ENCODE data around the gene NELL1.

Gene NELL1

DNA sequence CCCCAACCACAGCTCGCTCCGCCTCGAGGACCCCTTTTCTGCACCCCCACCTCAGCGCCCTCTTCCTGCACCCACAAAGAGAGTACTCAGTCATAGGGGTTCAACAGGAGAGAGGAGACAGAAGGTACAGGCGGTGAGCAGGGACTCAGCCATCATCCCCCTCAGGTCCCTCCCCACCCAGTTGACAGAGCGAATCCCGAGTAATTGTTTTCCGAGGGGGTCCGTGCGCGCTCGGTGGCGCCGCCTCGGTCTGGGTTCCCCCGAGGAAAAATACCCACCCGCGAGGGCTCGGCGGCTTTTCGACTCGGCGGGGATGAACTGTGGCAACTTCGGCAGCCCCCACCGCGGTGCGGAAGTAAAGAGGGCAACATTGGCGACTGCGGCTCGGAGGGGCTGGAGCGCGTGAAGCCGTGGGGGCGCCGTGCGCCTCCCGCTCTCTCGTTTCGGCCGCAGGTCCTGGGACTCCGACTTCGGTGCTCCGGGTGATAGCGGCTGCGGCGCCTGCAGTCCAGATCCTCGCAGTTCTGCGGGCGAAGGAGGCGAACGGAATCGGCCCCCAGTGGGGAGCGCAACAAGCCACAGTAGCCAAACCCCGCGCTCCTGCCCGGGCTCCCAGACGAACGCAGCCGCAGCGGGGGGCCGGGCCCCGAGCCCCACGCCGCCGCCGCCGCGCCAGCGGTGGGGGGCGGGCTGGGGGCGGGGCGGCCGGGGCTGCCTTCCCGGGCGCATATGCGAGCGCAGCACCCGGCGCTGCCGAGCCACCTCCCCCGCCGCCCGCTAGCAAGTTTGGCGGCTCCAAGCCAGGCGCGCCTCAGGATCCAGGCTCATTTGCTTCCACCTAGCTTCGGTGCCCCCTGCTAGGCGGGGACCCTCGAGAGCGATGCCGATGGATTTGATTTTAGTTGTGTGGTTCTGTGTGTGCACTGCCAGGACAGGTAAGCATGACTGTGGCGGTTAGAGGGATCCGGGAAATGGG, at the start of gene NELL1:
TSS of gene NELL1 (plus strand) at position 743 of the 976 bp plus-strand sequence.
- no peak for DNase-seq

DNA sequence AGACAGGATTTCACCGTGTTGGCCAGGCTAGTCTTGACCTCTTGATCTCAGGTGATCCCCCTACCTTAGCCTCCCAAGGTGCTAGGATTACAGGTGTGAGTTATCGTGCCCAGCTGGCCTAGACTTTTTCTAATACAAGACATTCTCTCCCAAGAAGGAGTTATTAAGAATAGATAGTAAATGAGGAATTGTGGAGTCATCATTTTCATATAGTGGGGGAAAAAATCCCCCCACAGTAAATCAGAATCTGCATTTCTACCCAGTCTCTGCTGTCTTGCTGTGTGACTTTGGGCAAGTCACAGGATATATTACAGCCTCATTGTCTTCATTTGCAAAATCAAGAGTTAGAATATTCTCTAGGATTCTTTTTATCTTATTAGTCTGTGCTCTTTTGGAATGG, 48.4 kb upstream of the NELL1 start:
- no peak for DNase-seq

- no peak for DNase-seq
These were observed 47.7 kb upstream of the NELL1 start for GRCh38 chr11:20621679-20622078.

DNA sequence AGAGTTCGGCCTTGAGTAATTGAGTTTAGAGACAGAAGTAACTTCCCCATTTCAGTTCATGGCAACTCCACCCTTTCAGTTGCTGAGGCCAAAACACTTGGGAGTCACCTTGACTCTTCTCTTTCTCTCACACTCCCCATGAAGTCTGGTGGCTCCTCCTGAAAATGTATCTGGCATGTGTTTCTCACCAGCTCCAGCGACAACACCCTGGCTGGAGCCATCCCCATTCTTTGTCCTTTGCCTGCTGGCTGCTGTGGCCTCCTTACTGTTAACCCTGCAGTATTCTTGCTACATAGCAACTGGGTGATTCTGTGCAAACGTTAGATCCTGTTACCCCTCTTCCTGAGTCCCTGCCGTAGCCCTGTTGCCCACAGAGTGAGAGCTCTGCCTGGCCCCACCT, 46.1 kb upstream of the NELL1 start:
- no peak for DNase-seq

DNA sequence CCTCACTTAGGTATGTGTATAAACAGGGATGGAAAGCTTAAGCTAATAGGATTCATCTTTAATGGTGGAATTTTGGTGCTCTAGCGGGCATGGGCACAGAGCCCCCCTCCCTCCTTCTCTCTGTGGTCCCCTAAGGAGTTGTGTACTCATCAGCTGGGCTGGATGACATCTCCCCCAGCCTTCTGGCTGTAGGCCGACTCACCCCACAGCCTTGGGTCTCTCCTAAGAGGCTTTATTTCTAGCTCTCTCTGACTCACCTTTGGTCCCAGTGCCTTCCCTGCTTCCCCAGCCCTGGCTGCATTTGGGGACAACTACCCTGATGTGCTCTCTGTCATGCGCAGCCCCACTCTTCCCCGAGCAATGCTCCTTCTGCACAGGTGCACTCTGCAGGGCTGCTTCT, 43.1 kb upstream of the NELL1 start:
- DNase-seq, result no peak

- DNase-seq, result no peak
These were observed 42.4 kb upstream of the NELL1 start for GRCh38 chr11:20627026-20627425.

DNA sequence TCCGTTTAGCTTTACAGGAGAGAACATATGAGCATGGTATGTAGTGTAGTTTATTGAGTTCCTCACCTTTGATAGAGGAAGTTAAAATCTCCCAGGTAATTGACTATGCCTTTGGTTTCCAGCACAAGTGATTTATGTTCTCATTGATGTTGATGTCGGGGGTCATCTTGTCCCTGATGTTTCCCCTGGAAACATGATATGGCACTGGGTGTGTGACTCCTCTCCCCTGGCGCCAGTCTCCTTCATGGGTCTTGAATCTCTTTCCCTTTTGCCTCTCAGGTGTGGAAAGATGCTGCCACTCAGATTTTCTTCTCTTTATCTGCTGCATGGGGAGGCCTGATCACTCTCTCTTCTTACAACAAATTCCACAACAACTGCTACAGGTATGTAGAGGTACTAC, 41.7 kb upstream of the NELL1 start:
- DNase-seq, result no peak

DNA sequence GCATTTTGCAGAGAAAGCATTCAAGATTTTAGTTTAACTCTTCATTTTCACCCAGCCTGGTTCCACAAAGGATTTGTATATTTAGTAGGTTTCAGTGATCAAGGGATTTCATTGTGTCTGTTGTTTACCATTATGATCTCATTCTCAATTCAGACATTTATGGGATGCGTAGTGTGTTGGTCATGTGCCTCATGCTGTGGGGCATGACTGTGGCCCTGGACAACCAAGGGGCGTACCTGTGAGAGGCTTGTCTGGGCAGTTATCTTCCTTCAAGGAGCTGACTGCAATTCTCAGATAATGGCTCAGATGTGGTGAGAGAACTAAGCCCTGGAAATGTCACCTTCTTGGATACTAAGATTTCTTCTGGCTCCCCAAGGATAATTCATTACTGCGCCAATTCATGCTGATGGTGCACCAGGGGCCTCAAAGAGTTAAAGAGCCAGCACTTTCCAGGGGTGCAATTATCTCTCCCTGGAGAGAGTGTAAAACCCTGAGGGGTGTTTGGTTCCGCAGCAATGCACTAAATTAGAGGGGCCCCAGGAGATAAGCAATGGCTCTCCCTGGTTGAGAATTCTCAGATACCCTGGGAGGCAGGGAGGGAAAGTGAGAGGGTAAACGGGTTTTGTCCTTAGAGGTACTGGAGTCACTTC, 37.7 kb upstream of the NELL1 start:
- no peak for DNase-seq

- no peak for DNase-seq
These were observed 37.2 kb upstream of the NELL1 start for GRCh38 chr11:20632169-20632532.

DNA sequence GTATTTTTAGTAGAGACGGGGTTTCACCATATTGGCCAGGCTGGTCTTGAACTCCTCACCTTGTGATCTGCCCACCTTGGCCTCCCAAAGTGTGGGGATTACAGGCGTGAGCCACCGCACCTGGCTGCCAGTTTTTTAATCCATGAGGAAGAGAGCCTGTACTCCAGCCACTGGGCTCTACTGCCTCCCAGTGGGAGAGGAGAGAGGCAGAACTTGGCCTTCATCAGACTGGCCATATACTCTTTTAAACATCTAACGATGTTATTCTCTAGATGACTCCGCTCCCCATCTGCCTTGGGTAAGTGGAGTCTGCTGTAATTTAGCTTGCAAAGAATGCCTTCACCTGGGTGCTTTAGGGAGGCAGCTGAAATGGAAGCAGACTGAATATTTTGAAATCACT, 35.3 kb upstream of the NELL1 start:
- no peak for DNase-seq

DNA sequence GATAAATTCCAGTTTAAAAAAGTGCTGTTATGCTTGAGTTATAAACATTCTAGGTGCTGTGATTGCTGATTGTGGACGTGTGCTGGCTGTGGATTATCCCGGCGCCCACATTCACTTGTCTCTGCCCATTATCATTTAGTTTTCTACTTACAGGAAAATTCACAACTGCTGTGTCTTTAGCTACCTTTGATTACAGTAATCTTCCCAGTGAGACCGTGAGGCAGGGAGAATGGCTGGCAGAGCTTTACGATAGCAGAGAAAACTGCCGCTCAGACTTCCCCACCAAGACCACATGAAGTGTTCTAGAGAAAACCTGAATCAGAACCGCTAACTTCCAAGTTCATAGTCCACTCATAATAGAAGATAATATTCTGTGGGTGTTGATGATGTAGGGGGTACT, 34.6 kb upstream of the NELL1 start:
- no peak for DNase-seq

GRCh38 chr11:20638074-20638473, 31.3 kb upstream of the NELL1 start:
- no peak for DNase-seq

DNA sequence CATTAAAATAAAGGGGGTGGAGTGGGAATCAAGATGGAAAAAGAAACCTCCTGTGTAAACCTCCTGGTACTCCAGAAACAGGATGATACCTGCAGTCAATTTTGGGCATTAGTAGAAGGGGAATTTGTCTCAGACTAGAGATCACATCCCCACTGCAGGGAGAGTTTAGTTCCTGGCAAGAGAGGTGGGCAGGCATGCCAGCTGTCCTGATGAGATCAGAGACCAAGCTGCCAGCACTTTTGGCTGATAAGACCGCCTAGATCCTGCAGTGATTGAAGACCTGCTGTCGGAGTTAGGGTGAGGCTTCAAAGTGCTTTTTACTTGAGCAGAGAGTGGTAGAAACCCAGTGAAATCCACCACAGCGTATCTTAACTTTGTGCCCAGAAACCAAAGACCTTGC, 29.7 kb upstream of the NELL1 start:
- DNase-seq, result no peak

DNA sequence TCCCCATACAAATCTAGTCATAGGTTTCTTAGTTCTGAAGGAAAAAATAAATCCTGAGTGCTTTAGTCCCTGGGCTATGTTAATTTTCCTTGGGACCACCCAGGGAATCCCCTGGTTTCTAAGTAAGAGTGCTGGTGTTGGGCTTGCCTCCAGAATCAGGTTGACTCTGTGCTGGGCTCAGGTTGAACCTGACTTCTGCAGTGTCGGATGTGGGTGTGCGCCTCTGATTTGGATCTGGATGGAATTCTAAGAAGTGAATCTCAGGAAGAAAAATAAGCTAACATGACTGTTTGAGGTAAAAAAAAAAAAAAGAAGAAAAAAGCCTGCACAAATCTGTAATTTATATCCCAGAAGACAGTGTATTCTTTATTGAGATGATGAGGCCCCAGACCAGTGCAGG, 29.0 kb upstream of the NELL1 start:
- no peak for DNase-seq

- no peak for DNase-seq
These were observed 25.0 kb upstream of the NELL1 start for GRCh38 chr11:20644360-20644759.

DNA sequence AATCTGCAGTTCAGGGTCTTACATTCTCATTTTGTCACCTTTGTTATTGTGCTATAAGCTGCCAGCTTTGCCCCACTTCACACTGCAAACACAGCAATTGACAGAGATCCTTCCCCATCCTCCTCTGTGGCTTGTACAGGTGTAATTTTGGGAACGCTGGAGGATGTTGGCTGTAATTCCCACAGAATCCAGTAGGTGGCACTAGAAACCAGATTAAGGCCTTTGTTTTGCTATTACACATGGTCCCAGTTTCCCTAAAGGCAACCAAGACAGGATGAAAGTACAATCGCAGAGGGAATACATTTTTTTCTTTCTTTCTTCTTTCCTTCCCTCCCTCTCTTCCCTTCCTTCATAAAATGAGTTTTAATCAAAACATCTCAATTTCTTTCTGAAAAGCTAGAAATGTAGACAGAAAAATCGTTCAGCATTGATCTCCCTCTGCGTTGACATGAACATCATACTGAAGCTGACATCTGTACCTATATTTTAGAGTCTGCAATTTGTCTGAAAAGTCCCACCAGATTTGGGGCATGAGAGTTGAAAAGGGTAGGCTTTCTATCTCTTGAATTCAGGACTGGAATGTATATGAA, 21.3 kb upstream of the NELL1 start:
- DNase-seq, result no peak

GRCh38 chr11:20652150-20652806, 17.1 kb upstream of the NELL1 start:
- no peak for DNase-seq

GRCh38 chr11:20654038-20654437, 15.3 kb upstream of the NELL1 start:
- DNase-seq, result no peak

- DNase-seq, result no peak
These were observed 12.5 kb upstream of the NELL1 start for GRCh38 chr11:20656901-20657300.

GRCh38 chr11:20658135-20658534, 11.3 kb upstream of the NELL1 start:
- DNase-seq, result no peak

DNA sequence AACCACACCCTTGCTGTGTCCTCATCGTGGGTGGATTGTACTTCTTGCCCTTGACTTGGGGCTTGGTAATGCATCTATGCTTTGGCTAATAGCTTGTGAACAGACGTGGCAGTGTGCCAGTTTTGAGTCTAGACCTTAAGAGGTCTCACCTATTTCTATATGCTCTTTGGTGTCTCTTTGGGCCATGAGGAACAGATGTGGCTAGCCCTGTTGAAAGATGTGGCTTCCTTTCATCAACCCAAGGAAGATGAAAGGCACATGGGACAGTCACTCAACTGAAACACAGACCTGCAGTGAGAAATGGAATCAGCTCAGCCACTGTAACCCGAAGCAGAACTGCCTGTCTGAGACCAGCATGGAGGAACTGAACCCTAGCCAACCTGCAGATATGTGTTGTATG, 7.9 kb upstream of the NELL1 start:
- no peak for DNase-seq

DNA sequence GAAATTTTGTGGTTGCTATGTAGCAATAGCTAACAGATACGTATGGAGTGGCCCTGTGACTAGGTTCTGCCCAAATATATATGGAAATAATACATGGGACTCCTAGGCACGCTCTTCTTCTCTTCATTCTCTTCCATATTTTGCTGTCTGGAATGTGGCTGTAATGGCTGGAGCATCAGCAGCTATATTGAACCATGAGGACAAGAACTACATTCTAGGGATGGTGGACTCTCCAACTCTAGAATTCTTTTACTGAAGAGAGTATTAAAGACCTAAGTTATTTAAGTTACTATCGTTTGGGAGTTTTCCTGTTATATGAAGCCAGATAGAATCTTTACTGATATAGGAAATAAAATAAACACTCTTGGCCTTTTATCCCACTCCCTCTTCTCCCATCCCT, 7.5 kb upstream of the NELL1 start:
- DNase-seq, result no peak

DNA sequence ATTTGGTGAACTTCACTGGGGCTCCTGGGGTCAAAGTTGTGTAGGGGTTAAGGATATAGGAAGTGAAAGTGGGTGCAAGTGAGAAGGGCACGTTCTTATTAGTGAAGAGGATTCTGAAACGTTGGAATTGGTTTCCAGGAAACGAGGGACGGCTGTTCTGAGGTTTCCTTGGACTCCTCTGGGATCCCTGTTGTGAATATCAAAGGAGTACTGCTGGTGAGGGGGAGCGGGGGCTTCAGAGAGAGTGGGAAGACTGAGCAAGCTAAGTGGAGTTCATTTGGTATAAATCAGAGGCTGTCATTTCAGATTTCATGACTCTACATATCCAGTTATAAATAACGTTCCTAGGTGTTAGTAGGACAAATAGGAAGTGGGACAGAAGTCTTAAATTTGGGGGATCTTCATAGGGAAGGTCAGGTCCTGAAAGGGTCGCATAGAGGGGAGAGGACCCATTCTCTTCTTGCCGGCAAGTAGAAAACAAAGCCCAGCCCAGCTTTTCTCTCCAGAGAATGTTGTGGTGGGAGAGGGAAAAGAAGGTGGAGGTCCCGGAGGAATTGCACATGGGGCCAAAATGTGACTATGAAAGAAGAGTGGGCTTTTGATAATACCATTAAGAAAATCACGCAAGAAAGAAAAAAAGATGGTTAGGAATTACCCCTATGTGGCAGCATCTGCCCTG, 1.1 kb upstream of the NELL1 start:
- no peak for DNase-seq

All from GOT3 (cell line).